ENCODE data around the gene FTO.

FTO gene

GRCh38 chr16:53932975-53933374, 229.0 kb downstream of the FTO start:
- H3K36me3 ChIP-seq = peaks cover 15 to 21% (median 18%) of the 10 kb centered on the region in 3 donors
- no peak overlapping the region for H3K4me3 ChIP-seq
- H3K27ac ChIP-seq = no peak overlapping the region
- H3K9me3 ChIP-seq = no peaks in the 10 kb centered on the region
- no peak for DNase-seq
- peaks cover 0 to 18% (median 4%) of the 10 kb centered on the region in 4 donors for H3K4me1 ChIP-seq
- no peaks in the 10 kb centered on the region for H3K27me3 ChIP-seq
- intact Hi-C loops (cut with DNase I; ENCODE audit: low total_unique reads) = no loop called here
- no peak for TF ChIP-seq CTCF (IDR thresholded peaks at IDR 0.05)

DNA sequence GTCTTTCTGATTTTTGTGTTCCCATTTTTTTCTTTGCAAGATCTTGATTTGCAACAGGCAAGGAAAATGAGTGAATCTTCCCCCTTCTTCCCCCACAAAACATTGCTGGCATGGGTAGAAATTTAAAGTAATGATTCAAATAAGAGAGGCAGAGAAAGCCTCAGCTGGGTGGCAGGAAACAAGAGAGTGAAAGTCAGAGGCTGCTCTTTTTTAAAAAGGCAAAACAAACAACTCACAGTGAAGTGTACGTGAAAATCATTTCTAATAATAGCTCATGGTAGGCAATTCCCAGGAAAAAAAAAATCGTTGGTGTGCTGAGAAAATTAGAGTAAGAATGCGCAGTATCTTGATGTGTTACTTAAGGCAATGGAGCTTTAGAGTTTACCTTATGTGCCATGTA, 229.5 kb downstream of the FTO start:
- H3K9me3 ChIP-seq = no peaks in the 10 kb centered on the region
- no peak overlapping the region for H3K4me3 ChIP-seq
- no peaks in the 10 kb centered on the region for H3K27me3 ChIP-seq
- H3K4me1 ChIP-seq = peaks cover 0 to 18% (median 4%) of the 10 kb centered on the region in 4 donors
- H3K36me3 ChIP-seq = peaks cover 15 to 21% (median 18%) of the 10 kb centered on the region in 3 donors
- TF ChIP-seq CTCF (IDR thresholded peaks at IDR 0.05) = no peak
- no peak for DNase-seq
- H3K27ac ChIP-seq = no peak overlapping the region
- intact Hi-C loops (cut with DNase I; ENCODE audit: low total_unique reads) = no loop called here

DNA sequence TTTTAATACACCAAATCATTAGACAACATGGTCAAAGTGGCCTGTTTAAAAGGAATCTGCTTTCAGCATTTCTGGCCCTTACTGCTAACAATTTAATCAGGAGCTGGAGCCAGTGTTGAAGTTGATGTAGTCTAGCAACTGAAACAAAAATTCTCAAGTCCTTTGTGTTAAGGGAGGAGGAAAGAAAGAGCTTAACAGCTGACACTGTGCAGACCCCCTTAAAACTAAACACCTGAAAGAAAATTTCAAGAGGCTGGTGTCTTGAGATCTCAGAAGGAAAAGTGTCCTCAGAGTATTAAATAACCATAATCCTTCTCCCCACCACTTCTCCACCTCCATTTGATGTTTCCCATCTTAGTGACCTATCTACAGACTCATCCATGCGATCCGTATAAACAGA, 232.1 kb downstream of the FTO start:
- no peak for DNase-seq
- Histone ChIP-seq H3K36me3 (peaks cover 15 to 21% (median 18%) of the 10 kb centered on the region in 3 donors), H3K27me3 (no peaks in the 10 kb centered on the region), H3K27ac (no peak overlapping the region), H3K4me3 (no peak overlapping the region), H3K4me1 (peaks cover 0 to 18% (median 4%) of the 10 kb centered on the region in 4 donors), H3K9me3 (no peaks in the 10 kb centered on the region)
- no peak for TF ChIP-seq CTCF (IDR thresholded peaks at IDR 0.05)
- intact Hi-C loops (cut with DNase I; ENCODE audit: low total_unique reads) = no loop called here

- Histone ChIP-seq H3K36me3 (peaks cover 18 to 21% (median 18%) of the 10 kb centered on the region in 3 donors), H3K27me3 (no peaks in the 10 kb centered on the region), H3K4me1 (peaks cover 0 to 18% (median 4%) of the 10 kb centered on the region in 4 donors), H3K4me3 (no peak overlapping the region), H3K27ac (no peak overlapping the region), H3K9me3 (no peaks in the 10 kb centered on the region)
- TF ChIP-seq CTCF (IDR thresholded peaks at IDR 0.05) = no peak
- intact Hi-C loops (cut with DNase I; ENCODE audit: low total_unique reads) = no loop called here
- DNase-seq = no peak
Observed at GRCh38 chr16:53936529-53936928, 232.6 kb downstream of the FTO start.

GRCh38 chr16:53937161-53937880, 233.4 kb downstream of the FTO start:
- H3K9me3 ChIP-seq = no peaks in the 10 kb centered on the region
- TF ChIP-seq CTCF (IDR thresholded peaks at IDR 0.05) = no peak
- H3K4me3 ChIP-seq = no peak overlapping the region
- no peaks in the 10 kb centered on the region for H3K27me3 ChIP-seq
- H3K36me3 ChIP-seq = peaks cover 18 to 21% (median 20%) of the 10 kb centered on the region in 3 donors
- DNase-seq = no peak
- intact Hi-C loops (cut with DNase I; ENCODE audit: low total_unique reads) = no loop called here
- no peak overlapping the region for H3K27ac ChIP-seq
- peaks cover 0 to 17% (median 4%) of the 10 kb centered on the region in 4 donors for H3K4me1 ChIP-seq
